Dedifferentiated amniotic fluid mesenchymal stem cell (primary cell): ENCODE measurements around the gene POLR2A.

ENCODE experiments used
- DNase-seq: peaks from one replicate; pipeline ENCODE4 v3.0.0-alpha.2; 2016; ENCODE audit errors: extremely low spot score

The POLR2A gene

DNA sequence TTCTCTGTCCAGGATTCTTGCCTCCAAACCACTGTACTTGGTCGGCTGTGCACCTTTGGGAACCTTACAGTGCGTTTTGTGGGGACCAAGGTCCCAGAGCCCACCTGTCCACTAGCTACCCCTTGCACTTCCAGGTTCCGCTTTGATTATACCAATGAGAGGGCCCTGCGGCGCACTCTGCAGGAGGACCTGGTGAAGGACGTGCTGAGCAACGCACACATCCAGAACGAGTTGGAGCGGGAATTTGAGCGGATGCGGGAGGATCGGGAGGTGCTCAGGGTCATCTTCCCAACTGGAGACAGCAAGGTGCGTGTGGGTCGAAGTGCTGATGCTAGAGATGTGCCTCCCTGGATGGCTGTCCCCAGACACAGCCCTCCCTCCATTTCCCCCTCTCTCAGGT lies 18.8 kb downstream of the POLR2A start:
- no peak for DNase-seq

DNA sequence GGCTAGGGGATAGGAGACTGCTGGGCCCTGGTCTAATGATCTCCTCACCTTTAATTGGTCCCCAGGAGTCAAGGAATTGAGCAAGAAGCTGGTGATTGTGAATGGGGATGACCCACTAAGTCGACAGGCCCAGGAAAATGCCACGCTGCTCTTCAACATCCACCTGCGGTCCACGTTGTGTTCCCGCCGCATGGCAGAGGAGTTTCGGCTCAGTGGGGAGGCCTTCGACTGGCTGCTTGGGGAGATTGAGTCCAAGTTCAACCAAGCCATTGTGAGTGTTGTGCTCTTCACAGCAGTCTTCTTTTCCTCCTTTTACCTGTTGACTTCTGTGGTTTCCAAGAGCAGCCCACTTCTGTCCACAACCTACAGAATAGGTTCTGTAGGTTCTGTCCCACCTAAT lies 19.4 kb downstream of the POLR2A start:
- DNase-seq = no peak

DNA sequence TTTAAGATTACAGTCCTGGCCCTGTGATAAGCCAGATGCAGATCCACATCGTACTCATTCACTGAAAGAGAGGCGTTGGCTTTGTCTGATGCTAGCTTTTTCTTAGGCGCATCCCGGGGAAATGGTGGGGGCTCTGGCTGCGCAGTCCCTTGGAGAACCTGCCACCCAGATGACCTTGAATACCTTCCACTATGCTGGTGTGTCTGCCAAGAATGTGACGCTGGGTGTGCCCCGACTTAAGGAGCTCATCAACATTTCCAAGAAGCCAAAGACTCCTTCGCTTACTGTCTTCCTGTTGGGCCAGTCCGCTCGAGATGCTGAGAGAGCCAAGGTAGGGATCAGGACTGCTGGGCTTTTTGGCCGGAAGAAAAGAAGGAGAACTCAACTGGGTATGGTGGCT lies 24.0 kb downstream of the POLR2A start:
- no peak for DNase-seq

DNA sequence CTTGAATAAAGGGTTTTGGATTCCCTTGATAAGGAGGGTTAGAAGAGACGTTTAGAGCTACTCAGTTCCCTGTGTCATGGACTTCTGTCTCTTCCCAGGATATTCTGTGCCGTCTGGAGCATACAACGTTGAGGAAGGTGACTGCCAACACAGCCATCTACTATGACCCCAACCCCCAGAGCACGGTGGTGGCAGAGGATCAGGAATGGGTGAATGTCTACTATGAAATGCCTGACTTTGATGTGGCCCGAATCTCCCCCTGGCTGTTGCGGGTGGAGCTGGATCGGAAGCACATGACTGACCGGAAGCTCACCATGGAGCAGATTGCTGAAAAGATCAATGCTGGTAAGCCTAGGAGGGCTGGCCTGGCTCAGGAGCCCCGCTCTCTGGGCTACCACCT lies 24.7 kb downstream of the POLR2A start:
- DNase-seq = no peak

GRCh38 chr17:7509937-7510336 lies 25.8 kb downstream of the POLR2A start:
- DNase-seq = no peak

DNA sequence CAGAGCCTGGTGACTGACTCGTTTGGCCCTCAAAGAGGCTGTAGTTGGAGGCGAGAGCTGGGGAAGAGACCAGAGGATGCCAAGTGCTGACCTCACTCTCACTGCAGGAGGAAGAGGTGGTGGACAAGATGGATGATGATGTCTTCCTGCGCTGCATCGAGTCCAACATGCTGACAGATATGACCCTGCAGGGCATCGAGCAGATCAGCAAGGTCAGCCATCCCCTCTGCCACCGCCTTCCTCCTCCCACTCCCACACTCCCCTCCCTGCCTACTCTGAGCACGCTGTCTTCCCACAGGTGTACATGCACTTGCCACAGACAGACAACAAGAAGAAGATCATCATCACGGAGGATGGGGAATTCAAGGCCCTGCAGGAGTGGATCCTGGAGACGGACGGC lies 26.9 kb downstream of the POLR2A start:
- no peak for DNase-seq

DNA sequence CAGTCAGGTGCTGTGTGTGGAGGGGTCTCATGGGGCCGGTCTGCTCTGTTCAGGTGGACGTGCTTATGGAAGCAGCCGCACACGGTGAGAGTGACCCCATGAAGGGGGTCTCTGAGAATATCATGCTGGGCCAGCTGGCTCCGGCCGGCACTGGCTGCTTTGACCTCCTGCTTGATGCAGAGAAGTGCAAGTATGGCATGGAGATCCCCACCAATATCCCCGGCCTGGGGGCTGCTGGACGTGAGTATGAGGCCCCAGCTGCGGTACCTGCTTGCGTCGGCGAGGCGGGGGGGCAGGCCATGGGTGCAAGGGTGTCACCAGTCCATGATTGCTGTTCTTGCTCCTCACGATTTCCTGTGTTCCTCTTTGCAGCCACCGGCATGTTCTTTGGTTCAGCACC lies 27.9 kb downstream of the POLR2A start:
- DNase-seq = no peak

DNA sequence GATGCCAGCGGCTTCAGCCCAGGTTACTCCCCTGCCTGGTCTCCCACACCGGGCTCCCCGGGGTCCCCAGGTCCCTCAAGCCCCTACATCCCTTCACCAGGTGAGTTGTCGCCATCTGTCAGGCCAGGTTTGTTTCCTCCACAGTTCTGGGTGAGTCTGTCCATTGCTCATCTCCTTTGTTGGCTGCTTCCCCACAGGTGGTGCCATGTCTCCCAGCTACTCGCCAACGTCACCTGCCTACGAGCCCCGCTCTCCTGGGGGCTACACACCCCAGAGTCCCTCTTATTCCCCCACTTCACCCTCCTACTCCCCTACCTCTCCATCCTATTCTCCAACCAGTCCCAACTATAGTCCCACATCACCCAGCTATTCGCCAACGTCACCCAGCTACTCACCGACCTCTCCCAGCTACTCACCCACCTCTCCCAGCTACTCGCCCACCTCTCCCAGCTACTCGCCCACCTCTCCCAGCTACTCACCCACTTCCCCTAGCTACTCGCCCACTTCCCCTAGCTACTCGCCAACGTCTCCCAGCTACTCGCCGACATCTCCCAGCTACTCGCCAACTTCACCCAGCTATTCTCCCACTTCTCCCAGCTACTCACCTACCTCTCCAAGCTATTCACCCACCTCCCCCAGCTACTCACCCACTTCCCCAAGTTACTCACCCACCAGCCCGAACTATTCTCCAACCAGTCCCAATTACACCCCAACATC lies 28.8 kb downstream of the POLR2A start:
- no peak for DNase-seq

- DNase-seq = no peak
These were observed 29.8 kb downstream of the POLR2A start for GRCh38 chr17:7513850-7514419.

- no peak for DNase-seq
These were observed 31.9 kb downstream of the POLR2A start for GRCh38 chr17:7515911-7516610.

- no peak for DNase-seq
These were observed 38.9 kb downstream of the POLR2A start for GRCh38 chr17:7523033-7523432.

DNA sequence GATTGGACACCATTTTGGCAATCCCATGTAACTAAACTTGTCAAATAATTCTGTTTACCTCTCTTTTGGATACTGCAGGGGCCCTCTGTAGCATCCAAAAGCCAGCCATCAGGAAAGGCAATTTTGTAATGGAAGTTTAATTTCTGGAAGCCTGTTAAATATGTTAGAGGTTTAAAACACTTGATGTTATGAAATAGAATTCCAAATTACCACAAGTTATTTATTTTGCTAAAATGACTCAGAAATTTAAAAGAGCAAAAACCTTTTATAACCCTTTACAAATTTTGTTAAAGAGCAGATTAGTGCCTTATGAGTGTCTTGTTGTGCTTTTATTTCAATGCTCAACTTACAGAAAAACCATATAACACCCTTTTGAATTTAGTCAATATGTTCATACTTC lies 44.7 kb downstream of the POLR2A start:
- DNase-seq = no peak

DNA sequence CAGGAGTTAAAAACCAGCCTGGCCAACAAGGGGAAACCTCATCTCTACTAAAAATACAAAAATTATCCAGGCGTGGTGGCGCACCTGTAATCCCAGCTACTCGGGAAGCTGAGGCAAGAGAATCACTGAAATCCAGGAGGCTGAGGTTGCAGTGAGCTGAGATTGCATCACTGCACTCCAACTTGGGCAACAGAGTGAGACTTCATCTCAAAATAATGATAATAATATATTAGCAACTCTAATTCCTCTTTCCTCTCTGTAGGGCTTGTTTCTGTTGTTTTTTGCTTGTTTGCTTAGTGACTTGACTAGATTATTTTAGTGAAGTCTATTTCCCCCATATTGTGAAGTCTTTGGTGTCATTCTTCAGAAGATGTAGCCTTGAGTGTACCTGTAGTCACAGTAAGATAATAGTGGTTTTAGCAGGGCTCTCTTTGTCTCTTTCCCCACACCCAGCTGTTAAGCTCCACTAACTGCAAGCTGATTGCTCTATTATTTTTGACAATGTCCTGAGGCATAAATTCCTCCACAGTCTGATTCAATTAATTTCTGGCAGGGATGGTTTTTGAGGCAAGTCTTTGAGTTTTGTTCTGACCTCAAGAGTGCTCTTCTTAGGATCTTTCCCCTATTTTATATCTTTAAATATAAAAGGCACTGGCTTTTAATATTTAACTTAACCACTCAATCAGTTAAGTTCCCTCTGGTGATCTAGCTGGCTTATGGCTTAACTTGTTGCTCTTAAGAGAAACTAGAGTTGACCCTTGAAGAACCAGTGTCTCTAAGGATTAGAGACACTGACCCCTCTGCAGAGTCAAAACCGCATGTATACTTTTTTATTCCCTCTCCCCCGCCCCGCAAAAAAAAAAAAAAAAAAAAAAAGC lies 46.1 kb downstream of the POLR2A start:
- DNase-seq = no peak

GRCh38 chr17:7538050-7538449 lies 53.9 kb downstream of the POLR2A start:
- no peak for DNase-seq

DNA sequence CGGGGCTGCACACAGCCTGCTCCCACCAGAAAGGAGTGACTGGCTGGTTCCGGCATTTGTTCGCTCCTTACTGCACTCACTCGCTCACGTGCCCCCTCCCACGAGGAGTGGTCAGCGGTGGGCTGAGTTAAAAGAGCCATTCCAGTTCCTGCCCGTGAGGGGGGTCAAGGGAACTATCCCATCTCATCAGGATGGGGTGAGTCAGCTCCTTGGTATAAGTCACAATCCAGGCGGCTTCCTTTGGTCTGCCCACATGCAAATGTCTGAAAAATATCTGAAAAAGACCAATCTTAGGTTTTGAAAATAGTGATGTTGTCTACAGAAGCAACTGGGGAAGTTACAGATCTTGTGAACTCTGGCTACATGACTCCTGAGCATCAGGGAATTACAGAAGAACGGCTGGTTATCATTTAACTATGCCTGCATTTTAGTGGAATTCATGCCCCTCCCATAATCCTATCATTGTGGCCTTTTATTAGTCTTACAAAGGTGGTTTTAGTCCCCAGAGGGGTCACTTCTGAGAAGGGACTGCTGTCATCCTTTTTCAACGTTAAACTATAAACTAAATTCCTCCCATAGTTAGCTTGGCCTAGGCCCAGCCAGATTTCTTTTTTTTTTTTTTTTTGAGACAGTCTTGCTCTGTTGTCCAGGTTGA lies 54.9 kb downstream of the POLR2A start:
- no peak for DNase-seq

DNA sequence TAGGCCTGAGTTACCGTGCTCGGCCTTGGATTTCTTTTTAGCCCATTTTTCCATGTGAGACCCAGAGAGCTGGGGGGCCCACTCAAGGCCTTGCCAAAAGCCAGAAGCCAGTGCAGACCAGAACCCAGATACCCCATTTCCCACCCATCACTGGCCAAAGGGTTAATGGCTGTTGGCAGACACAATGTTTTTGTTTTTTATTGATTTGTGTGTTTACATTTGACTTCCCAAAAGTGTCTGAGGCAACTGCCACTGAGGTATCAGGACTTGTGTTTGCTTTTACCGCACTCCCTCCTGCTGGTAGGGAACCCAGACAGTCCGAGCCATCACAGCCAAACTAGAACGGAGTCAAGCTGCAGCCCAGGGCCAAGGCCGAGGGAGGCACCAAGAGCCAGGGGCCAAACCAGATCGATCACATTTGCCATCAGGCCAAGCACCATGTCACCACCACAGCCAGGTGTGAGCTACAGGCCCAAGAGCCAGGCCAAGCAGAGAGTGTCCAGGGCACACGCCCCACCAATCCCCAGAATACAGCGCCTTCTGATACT lies 57.0 kb downstream of the POLR2A start:
- DNase-seq = no peak

- DNase-seq = no peak
These were observed 60.7 kb downstream of the POLR2A start for GRCh38 chr17:7544911-7545310.

- DNase-seq = no peak
These were observed 64.6 kb downstream of the POLR2A start, which contains the start of gene TNFSF12 for GRCh38 chr17:7548585-7549400. Gene TNFSF12, plus strand, starts transcription at chr17:7549058. Its CDS starts 96 bp downstream, at chr17:7549154.
